ENCODE results near the gene HBE1.

DNA sequence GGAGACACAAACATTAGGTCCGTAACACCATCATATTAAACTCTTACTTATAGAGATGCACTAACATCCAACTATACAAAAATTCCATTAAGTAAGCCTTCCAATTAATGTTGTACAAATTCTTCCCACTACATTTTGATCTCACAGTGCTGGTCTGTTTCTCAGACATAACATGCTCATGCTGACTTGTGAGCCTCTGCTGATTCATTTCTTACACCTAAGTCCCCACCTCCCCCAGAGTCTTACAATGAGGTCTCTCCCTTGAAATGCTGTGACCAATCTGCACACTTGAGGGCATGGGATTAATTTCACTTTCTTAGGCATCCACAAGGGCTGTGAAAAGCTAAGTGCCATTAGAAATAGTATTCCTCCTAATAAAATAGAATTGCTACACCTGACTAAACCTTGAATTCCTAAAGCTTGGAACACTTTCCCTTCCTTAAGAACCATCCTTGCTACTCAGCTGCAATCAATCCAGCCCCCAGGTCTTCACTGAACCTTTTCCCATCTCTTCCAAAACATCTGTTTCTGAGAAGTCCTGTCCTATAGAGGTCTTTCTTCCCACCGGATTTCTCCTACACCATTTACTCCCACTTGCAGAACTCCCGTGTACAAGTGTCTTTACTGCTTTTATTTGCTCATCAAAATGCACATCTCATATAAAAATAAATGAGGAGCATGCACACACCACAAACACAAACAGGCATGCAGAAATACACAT lies 22.1 kb downstream of the HBE1 start:
- TF ChIP-seq CTCF (IDR thresholded peaks at IDR 0.05 in 8 of 11, conservative IDR thresholded peaks at IDR 0.05 in 3 of 11) (no peak), POLR2A (IDR thresholded peaks at IDR 0.05) (no peak)

All from spleen (tissue), 7 donors.